ENCODE measurements around the gene BAIAP2L1.
A peak's percentile ranks its signal among the peaks of the same experiment; 100 is the strongest.

DNA sequence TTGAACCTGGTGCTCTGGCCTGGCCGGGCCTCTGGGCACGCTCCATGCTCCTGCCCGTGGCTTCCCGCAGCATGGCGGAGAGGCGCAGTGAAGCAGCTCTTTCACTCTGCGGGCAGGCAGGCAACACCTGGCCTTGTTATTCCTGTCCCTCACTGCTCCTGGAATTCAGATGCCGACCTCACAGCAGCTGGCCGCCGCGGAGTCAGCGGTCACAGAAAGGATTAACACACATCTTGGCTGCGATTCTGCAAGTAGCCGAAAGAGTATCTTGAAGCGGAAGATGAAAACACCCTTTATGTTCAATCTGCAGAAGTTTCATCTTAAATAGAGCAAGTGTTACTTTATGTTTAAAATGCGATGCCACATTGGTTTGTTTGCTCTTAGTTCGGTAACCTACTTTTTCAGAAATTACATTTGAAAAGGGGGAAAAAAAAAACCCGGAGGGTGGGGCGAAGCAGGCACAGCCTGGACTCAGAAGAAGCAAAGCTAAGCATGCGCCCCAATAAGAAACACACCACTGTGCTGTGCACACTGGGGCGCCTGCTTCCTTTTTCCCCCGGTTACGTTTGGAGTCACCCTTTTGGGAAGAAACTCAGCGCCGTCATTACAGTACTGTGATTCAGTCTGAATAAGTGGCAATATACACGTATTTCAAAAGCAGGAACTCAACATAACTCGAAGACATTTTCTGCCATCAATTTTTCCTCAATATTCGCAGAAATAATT, 77.1 kb downstream of the BAIAP2L1 start:
- TF ChIP-seq, protein P1, sequence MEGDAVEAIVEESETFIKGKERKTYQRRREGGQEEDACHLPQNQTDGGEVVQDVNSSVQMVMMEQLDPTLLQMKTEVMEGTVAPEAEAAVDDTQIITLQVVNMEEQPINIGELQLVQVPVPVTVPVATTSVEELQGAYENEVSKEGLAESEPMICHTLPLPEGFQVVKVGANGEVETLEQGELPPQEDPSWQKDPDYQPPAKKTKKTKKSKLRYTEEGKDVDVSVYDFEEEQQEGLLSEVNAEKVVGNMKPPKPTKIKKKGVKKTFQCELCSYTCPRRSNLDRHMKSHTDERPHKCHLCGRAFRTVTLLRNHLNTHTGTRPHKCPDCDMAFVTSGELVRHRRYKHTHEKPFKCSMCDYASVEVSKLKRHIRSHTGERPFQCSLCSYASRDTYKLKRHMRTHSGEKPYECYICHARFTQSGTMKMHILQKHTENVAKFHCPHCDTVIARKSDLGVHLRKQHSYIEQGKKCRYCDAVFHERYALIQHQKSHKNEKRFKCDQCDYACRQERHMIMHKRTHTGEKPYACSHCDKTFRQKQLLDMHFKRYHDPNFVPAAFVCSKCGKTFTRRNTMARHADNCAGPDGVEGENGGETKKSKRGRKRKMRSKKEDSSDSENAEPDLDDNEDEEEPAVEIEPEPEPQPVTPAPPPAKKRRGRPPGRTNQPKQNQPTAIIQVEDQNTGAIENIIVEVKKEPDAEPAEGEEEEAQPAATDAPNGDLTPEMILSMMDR (IDR thresholded peaks at IDR 0.05) = no peak
- peak; percentile 11 for TF ChIP-seq EZH2phosphoT487 (IDR thresholded peaks at IDR 0.05)
